Measurements from ENCODE around the gene CDK4. TPM values are rescaled to one million over a fixed set of nuclear protein-coding genes. Genes with fewer than 3 reads are reported as not detected.
"Not testable (repeated sequence)": the region's sequence is repeated elsewhere in the genome, so short reads cannot be mapped to it uniquely, and the experiment has no call there.

Gene CDK4
- polyA plus RNA-seq, 5 donors = 221 to 296 (median 246) TPM

DNA sequence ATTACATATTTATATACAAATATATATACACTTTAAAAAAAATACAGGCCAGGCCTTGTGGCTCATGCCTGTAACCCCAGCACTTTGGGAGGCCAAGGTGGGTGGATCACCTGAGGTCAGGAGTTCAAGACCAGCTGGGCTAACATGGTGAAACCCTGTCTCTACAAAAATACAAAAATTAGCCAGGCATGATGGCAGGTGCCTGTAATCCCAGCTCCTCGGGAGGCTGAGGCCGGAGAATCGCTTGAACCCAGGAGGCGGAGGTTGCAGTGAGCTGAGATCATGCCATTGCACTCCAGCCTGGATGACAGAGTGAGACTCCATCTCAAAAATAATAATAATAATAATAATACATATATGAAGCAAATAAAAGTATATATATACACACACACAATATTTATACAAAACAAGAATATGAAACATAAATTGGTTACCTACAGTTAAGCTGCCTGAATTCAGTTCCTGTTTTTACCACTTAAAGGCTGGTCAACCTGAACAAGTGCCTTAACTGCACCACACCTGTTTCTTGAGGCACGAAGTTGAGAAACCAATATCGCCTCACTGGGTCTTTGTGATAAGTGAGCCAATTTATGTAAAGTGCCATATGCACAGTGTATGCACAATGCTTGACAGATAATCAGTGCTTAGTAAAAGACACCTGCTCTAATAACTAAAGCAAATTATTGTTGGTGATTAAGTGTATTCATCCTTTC lies 36.9 kb downstream of the CDK4 start:
- DNase-seq = not testable (repeated sequence)

DNA sequence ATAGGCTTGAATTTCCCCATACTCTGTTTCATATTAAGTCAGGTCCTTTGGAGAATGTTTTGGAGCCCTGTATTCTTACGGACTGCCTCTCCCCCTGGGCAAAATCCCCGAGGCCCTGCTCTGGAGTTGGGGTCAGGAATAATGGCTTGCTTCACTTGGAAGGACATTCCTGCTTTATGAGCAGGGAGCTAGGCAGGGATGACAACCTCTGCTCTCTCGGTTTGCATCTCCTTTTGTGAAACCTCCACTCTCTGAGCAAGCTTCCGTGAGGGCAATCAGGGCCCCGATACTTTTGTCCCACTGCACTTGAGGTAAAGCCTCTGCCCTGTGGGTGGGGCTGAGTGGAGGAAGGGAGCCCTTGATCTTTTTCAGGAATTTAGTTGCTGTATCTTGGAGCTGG lies 38.9 kb downstream of the CDK4 start:
- DNase-seq = no peak

DNA sequence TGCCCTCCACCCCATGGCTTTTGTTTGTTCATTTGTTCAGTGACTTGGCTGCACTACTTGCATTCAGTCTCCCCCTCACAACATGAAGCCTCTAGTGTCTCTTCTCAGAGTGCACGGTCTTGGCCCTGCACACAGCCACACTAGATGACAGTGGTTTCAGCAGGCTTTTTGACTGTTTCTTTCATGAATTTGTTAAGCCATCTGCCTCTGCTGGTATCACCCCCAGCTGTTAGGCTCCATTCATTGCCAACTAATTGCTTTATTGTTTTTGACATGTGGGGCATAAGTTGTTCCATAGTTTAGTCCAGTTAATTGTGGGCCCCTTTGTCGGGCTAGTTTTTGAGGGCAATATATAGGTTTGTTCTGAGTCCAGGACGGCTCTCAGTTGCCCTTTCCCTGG lies 39.4 kb downstream of the CDK4 start:
- DNase-seq = no peak

DNA sequence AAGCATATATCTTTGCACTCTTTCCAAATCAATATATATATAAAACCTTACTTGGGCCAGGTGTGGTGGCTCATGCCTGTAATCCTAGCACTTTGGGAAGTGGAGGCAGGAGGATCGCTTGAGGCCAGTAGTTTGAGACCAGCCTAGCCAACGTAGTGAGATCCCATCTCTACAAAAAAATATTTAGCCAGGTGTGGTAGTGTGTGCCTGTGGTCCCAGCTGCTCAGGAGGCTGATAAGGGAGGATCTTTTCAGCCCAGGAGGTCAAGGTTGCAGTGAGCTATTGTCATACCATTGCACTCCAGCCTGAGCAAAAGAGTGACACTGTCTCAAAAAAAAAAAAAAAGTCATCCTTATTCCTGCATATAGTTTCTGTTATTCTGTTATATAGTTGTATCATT lies 43.8 kb downstream of the CDK4 start:
- no peak for DNase-seq

DNA sequence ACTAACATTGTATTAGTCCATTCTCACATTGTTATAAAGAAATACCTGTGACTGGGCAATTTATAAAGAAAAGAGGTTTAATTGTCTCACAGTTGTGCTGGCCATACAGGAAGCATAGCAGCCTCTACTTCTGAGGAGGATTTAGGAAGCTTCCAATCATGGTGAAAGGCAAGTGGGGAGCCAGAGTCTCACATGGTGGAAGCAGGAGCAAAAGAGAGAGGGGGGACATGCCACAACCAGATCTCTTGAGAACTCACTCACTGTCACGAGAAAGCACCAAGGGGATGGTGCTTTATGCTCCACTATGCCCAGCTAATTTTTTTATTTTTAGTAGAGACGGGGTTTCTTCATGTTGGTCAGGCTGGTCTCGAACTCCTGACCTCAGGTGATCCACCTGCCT lies 44.9 kb downstream of the CDK4 start:
- no peak for DNase-seq

DNA sequence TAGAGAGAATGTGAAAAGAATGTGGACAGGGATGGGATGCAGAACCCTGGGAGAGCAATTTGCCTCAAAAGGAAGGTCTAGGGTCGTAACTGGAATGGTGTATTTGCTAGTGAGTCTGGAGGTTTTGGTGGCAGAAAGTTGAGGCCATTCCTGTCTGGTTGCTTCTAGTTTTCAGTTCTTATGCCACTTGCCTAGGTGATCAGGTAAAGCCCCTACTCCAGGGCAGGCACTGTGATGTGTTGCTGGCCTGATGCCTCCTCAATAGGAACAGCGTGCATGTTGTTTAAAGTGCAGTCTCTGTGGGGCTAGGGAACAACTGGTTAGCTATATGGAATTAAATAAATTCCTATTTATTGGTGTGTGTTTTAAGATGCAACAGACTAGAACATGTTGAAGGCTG lies 51.8 kb downstream of the CDK4 start:
- DNase-seq = no peak

DNA sequence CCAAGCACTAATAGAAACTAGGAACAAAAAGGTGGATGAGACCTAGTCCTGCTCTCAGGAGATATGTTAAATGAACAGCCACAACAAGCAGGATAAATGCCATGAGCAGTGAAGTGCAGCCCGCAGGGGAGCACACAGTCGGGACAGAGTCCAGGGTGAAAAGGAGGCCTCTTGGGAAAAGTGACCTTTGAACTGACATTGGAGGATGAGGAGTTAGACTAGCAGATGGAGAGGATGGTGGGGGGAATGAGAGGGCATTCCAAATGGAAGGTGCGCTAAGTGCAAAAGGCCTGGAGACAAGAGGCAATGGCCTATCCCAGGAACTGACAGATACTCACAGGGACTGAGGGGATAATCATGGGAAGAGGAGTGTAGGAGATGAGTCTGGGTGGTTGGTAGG lies 53.7 kb downstream of the CDK4 start:
- DNase-seq = no peak

Other genes starting within 250 kb of the CDK4 start
- 10 to 100 TPM; 18.1 to 26.4 (median 19.2) TPM for gene DDIT3, start 231.8 kb downstream of the CDK4 start, polyA plus RNA-seq (ENCODE audit: insufficient read depth in 1 of 5, insufficient read length in 5 of 5, low replicate concordance in 1 of 5)
- gene MBD6, start 229.5 kb downstream of the CDK4 start, polyA plus RNA-seq (ENCODE audit: insufficient read depth in 1 of 5, insufficient read length in 5 of 5, low replicate concordance in 1 of 5) = 10 to 100 TPM; 55.7 to 78.7 (median 72.7) TPM
- gene DCTN2, start 205.1 kb downstream of the CDK4 start, polyA plus RNA-seq (ENCODE audit: insufficient read depth in 1 of 5, insufficient read length in 5 of 5, low replicate concordance in 1 of 5) = 100 to 1,000 TPM; 149 to 169 (median 154) TPM
- gene KIF5A, start 202.3 kb downstream of the CDK4 start, polyA plus RNA-seq (ENCODE audit: insufficient read depth in 1 of 5, insufficient read length in 5 of 5, low replicate concordance in 1 of 5) = 1 to 10 TPM; 4.6 to 6.1 (median 5.1) TPM
- gene PIP4K2C, start 161.1 kb downstream of the CDK4 start, polyA plus RNA-seq (ENCODE audit: insufficient read depth in 1 of 5, insufficient read length in 5 of 5, low replicate concordance in 1 of 5) = 10 to 100 TPM; 18.1 to 22.8 (median 20.1) TPM
- gene DTX3, start 147.5 kb downstream of the CDK4 start, polyA plus RNA-seq (ENCODE audit: insufficient read depth in 1 of 5, insufficient read length in 5 of 5, low replicate concordance in 1 of 5) = 10 to 100 TPM; 52.7 to 65.6 (median 61.0) TPM
- 10 to 100 TPM; 38.6 to 50.4 (median 46.4) TPM for gene ARHGEF25, start 140.9 kb downstream of the CDK4 start, polyA plus RNA-seq (ENCODE audit: insufficient read depth in 1 of 5, insufficient read length in 5 of 5, low replicate concordance in 1 of 5)
- 1 to 10 TPM in 4 of 5 donors, under 1 TPM in 1; 0.82 to 1.7 (median 1.6) TPM for gene B4GALNT1, start 119.1 kb downstream of the CDK4 start, polyA plus RNA-seq (ENCODE audit: insufficient read depth in 1 of 5, insufficient read length in 5 of 5, low replicate concordance in 1 of 5)
- 100 to 1,000 TPM; 194 to 241 (median 220) TPM for gene OS9, start 58.2 kb downstream of the CDK4 start, polyA plus RNA-seq (ENCODE audit: insufficient read depth in 1 of 5, insufficient read length in 5 of 5, low replicate concordance in 1 of 5)
- 1 to 10 TPM in 1 of 5 donors, under 1 TPM in 4; 0.27 to 1.1 (median 0.61) TPM for gene AGAP2, start 13.6 kb downstream of the CDK4 start, polyA plus RNA-seq (ENCODE audit: insufficient read depth in 1 of 5, insufficient read length in 5 of 5, low replicate concordance in 1 of 5)
- gene TSPAN31, start 7.3 kb downstream of the CDK4 start, polyA plus RNA-seq (ENCODE audit: insufficient read depth in 1 of 5, insufficient read length in 5 of 5, low replicate concordance in 1 of 5) = 10 to 100 TPM; 68.8 to 94.6 (median 79.4) TPM
- 10 to 100 TPM; 15.6 to 22.5 (median 19.9) TPM for gene MARCHF9, start 2.8 kb upstream of the CDK4 start, polyA plus RNA-seq (ENCODE audit: insufficient read depth in 1 of 5, insufficient read length in 5 of 5, low replicate concordance in 1 of 5)
- 1 to 10 TPM in 4 of 5 donors, under 1 TPM in 1; 0.99 to 2.5 (median 1.5) TPM for gene CYP27B1, start 14.8 kb upstream of the CDK4 start, polyA plus RNA-seq (ENCODE audit: insufficient read depth in 1 of 5, insufficient read length in 5 of 5, low replicate concordance in 1 of 5)
- gene METTL1, start 19.8 kb upstream of the CDK4 start, polyA plus RNA-seq (ENCODE audit: insufficient read depth in 1 of 5, insufficient read length in 5 of 5, low replicate concordance in 1 of 5) = 10 to 100 TPM; 26.2 to 41.1 (median 31.3) TPM
- gene EEF1AKMT3, start 20.3 kb upstream of the CDK4 start, polyA plus RNA-seq (ENCODE audit: insufficient read depth in 1 of 5, insufficient read length in 5 of 5, low replicate concordance in 1 of 5) = 10 to 100 TPM; 15.6 to 18.6 (median 17.2) TPM
- 10 to 100 TPM; 24.1 to 37.1 (median 35.6) TPM for gene TSFM, start 30.5 kb upstream of the CDK4 start, polyA plus RNA-seq (ENCODE audit: insufficient read depth in 1 of 5, insufficient read length in 5 of 5, low replicate concordance in 1 of 5)
- 10 to 100 TPM; 10.8 to 18.6 (median 15.7) TPM for gene AVIL, start 66.4 kb upstream of the CDK4 start, polyA plus RNA-seq (ENCODE audit: insufficient read depth in 1 of 5, insufficient read length in 5 of 5, low replicate concordance in 1 of 5)
- gene CTDSP2, start 94.4 kb upstream of the CDK4 start, polyA plus RNA-seq (ENCODE audit: insufficient read depth in 1 of 5, insufficient read length in 5 of 5, low replicate concordance in 1 of 5) = 100 to 1,000 TPM; 256 to 312 (median 291) TPM
- 10 to 100 TPM in 3 of 5 donors, 1 to 10 TPM in 2; 7.2 to 13.9 (median 11.4) TPM for gene ATP23, start 189.3 kb upstream of the CDK4 start, polyA plus RNA-seq (ENCODE audit: insufficient read depth in 1 of 5, insufficient read length in 5 of 5, low replicate concordance in 1 of 5)

Data from right lung (tissue), 5 donors.